Measurements from ENCODE around the gene PTPRJ. TPM values are rescaled to one million over a fixed set of nuclear protein-coding genes. Genes with fewer than 3 reads are reported as not detected.

The PTPRJ gene
- polyA plus RNA-seq, 1 donor (not counting 4 experiments of a cell fraction or from before 2014, with no cell fraction given) = 0.84 TPM

DNA sequence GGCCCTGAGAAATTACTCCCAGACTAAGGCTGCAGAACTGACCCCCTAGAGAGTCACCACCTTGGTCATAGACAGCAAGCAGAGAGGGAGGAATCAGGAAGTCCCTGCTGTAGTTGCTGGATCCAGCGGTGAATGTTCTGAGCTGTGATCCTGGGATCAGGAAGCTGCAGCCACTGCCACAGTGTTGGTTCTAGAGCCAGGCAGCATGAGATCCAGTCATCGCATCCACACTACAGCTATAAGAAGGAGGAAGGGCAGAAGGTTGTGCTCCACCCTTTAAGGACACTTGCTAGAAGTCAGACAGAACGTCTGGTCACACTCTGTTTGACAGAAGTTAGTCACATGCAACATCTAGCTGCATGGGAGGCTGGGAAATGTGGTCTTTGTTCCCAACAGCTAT lies 131.5 kb downstream of the PTPRJ start:
- Histone ChIP-seq H3K27ac (ENCODE audit: control insufficient read depth, insufficient read depth, low read length) (no peak overlapping the region), H3K9me1 (ENCODE audit: control insufficient read depth, extremely low read depth, insufficient read depth, low read length) (no peaks in the 10 kb centered on the region), H3K9me3 (ENCODE audit: control insufficient read depth, low read depth, low read length) (peaks cover 4% of the 10 kb centered on the region), H3K27me3 (ENCODE audit: control insufficient read depth, extremely low read depth, insufficient read depth, low read length) (no peaks in the 10 kb centered on the region), H3K4me2 (ENCODE audit: control insufficient read depth, extremely low read depth, insufficient read depth, low read depth, low read length) (no peak overlapping the region), H4K20me1 (ENCODE audit: control insufficient read depth, extremely low read depth, insufficient read depth, low read length) (no peaks in the 10 kb centered on the region), H2AFZ (ENCODE audit: control insufficient read depth, low read length) (no peak overlapping the region), H3K4me1 (ENCODE audit: control insufficient read depth, extremely low read depth, insufficient read depth, low read length) (peaks cover 3% of the 10 kb centered on the region), H3K79me2 (ENCODE audit: control insufficient read depth, insufficient read depth, low read length) (no peaks in the 10 kb centered on the region), H3K9ac (ENCODE audit: control insufficient read depth, extremely low read depth, insufficient read depth, low read length) (no peak overlapping the region), H3K4me3 (ENCODE audit: control insufficient read depth in 2 of 3, extremely low read depth in 1 of 3, insufficient read depth in 2 of 3, low read depth in 1 of 3, low read length in 3 of 3) (no peak overlapping the region), H3K36me3 (ENCODE audit: control insufficient read depth in 2 of 2, extremely low read depth in 1 of 2, insufficient read depth in 2 of 2, low read length in 2 of 2) (no peaks in the 10 kb centered on the region)
- no peak for FAIRE-seq
- dilution Hi-C loops (cut with MboI; ENCODE audit: extremely low pct_ligation_motif_present, low sequenced_read_pairs) = no loop called here
- TF ChIP-seq, protein P1, sequence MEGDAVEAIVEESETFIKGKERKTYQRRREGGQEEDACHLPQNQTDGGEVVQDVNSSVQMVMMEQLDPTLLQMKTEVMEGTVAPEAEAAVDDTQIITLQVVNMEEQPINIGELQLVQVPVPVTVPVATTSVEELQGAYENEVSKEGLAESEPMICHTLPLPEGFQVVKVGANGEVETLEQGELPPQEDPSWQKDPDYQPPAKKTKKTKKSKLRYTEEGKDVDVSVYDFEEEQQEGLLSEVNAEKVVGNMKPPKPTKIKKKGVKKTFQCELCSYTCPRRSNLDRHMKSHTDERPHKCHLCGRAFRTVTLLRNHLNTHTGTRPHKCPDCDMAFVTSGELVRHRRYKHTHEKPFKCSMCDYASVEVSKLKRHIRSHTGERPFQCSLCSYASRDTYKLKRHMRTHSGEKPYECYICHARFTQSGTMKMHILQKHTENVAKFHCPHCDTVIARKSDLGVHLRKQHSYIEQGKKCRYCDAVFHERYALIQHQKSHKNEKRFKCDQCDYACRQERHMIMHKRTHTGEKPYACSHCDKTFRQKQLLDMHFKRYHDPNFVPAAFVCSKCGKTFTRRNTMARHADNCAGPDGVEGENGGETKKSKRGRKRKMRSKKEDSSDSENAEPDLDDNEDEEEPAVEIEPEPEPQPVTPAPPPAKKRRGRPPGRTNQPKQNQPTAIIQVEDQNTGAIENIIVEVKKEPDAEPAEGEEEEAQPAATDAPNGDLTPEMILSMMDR (optimal IDR thresholded peaks at IDR 0.05 in 1 of 3, IDR thresholded peaks at IDR 0.05 in 1 of 3, conservative IDR thresholded peaks at IDR 0.05 in 1 of 3; ENCODE audit: extremely low read depth in 1 of 3, insufficient read depth in 2 of 3, low read length in 3 of 3) = no peak
- no peak for TF ChIP-seq EZH2 (IDR thresholded peaks at IDR 0.05; ENCODE audit: low read length)
- DNase-seq (ENCODE audit: low read depth, low spot score) = no peak

DNA sequence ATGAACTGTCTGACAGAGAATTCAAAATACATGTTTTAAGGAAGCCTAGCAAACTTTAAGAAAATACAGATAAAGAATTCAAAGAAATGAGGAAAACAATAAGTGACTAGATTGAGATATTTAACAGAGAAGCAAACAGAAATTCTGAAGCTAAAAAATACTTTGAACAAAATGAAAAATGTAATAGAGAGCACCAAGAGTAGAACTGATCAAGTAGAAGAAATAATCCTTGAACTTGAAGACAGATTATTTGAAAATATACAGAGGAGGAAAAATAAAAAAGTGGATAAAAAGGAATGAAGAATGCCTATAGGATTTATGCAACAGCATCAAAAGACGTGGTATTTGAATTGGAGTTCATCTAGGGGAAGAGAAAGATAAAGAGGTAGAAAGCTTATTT lies 134.4 kb downstream of the PTPRJ start:
- H3K4me1 ChIP-seq (ENCODE audit: control insufficient read depth, extremely low read depth, insufficient read depth, low read length) = peaks cover 2% of the 10 kb centered on the region
- no peaks in the 10 kb centered on the region for H3K27me3 ChIP-seq (ENCODE audit: control insufficient read depth, extremely low read depth, insufficient read depth, low read length)
- H3K36me3 ChIP-seq (ENCODE audit: control insufficient read depth in 2 of 2, extremely low read depth in 1 of 2, insufficient read depth in 2 of 2, low read length in 2 of 2) = no peaks in the 10 kb centered on the region
- no peak overlapping the region for H2AFZ ChIP-seq (ENCODE audit: control insufficient read depth, low read length)
- dilution Hi-C loops (cut with MboI; ENCODE audit: extremely low pct_ligation_motif_present, low sequenced_read_pairs) = no loop called here
- peaks cover 4% of the 10 kb centered on the region for H3K9me3 ChIP-seq (ENCODE audit: control insufficient read depth, low read depth, low read length)
- no peak for FAIRE-seq
- H3K9me1 ChIP-seq (ENCODE audit: control insufficient read depth, extremely low read depth, insufficient read depth, low read length) = no peaks in the 10 kb centered on the region
- TF ChIP-seq, protein P1 (optimal IDR thresholded peaks at IDR 0.05 in 1 of 3, IDR thresholded peaks at IDR 0.05 in 1 of 3, conservative IDR thresholded peaks at IDR 0.05 in 1 of 3; ENCODE audit: extremely low read depth in 1 of 3, insufficient read depth in 2 of 3, low read length in 3 of 3) = no peak
- TF ChIP-seq EZH2 (IDR thresholded peaks at IDR 0.05; ENCODE audit: low read length) = no peak
- H3K4me3 ChIP-seq (ENCODE audit: control insufficient read depth in 2 of 3, extremely low read depth in 1 of 3, insufficient read depth in 2 of 3, low read depth in 1 of 3, low read length in 3 of 3) = no peak overlapping the region
- no peaks in the 10 kb centered on the region for H3K79me2 ChIP-seq (ENCODE audit: control insufficient read depth, insufficient read depth, low read length)
- no peaks in the 10 kb centered on the region for H4K20me1 ChIP-seq (ENCODE audit: control insufficient read depth, extremely low read depth, insufficient read depth, low read length)
- no peak overlapping the region for H3K4me2 ChIP-seq (ENCODE audit: control insufficient read depth, extremely low read depth, insufficient read depth, low read depth, low read length)
- H3K27ac ChIP-seq (ENCODE audit: control insufficient read depth, insufficient read depth, low read length) = no peak overlapping the region
- no peak overlapping the region for H3K9ac ChIP-seq (ENCODE audit: control insufficient read depth, extremely low read depth, insufficient read depth, low read length)
- DNase-seq (ENCODE audit: low read depth, low spot score) = no peak
